ENCODE data around the gene ATP8B3.

GRCh38 chr19:1815605-1816529 lies 3.8 kb upstream of the ATP8B3 start:
- no peak for TF ChIP-seq POLR2A (IDR thresholded peaks at IDR 0.05)
- no peak for TF ChIP-seq CTCF (IDR thresholded peaks at IDR 0.05)
